ENCODE data around the gene CDKN2B-AS1. TPM values are rescaled to one million over a fixed set of nuclear protein-coding genes. Genes with fewer than 3 reads are reported as not detected.

The CDKN2B-AS1 gene
- total and polyA plus RNA-seq, 8 donors: 0.24 to 0.92 (median 0.55) TPM; not detected in 3

- Histone ChIP-seq H3K9me3 (no peaks in the 10 kb centered on the region), H3K4me1 (peaks cover 10 to 14% (median 14%) of the 10 kb centered on the region in 3 donors), H3K27me3 (no peaks in the 10 kb centered on the region), H3K36me3 (no peaks in the 10 kb centered on the region), H3K4me3 (no peak overlapping the region), H3K27ac (no peak overlapping the region)
- FAIRE-seq: no peak
- ATAC-seq: no peak
- no peak for TF ChIP-seq CTCF (IDR thresholded peaks at IDR 0.05)
- no peak for DNase-seq
- intact Hi-C loops (cut with DNase I): no loop called here
Observed at GRCh38 chr9:22045423-22045822, 50.8 kb downstream of the CDKN2B-AS1 start.

- ATAC-seq: no peak
- Histone ChIP-seq H3K9me3 (no peaks in the 10 kb centered on the region), H3K36me3 (no peaks in the 10 kb centered on the region), H3K4me1 (peaks cover 7 to 10% (median 9%) of the 10 kb centered on the region in 3 donors), H3K27me3 (no peaks in the 10 kb centered on the region), H3K27ac (no peak overlapping the region), H3K4me3 (no peak overlapping the region)
- intact Hi-C loops (cut with DNase I): no loop called here
- no peak for TF ChIP-seq CTCF (IDR thresholded peaks at IDR 0.05)
- DNase-seq: no peak
- FAIRE-seq: no peak
- WGBS, 2 donors: 88 to 89% methylated on average over 1 of the region's 1 CpG
Observed at GRCh38 chr9:22046243-22046885, 51.8 kb downstream of the CDKN2B-AS1 start.

DNA sequence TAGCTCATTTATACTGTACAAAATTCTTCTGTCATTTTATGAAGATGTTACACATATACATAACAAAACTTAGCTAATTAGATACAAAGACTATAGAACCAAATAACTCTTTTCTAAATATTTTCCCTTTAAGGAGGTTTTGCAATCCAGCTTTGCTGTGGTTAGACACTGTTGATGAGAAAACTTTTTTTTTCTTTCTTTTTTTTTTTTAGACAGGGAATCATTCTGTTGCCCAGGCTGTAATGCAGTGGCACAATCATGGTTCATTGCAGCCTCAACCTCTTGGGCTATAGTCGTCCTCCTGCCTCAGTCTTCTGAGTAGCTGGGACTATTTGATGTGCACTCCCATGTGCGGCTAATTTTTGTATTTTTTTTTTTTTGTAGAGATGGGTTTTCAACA lies 53.0 kb downstream of the CDKN2B-AS1 start:
- WGBS, 2 donors: 78 to 86% methylated on average over 2 of the region's 2 CpGs
- DNase-seq: no peak
- Histone ChIP-seq H3K4me1 (no peaks in the 10 kb centered on the region), H3K27me3 (no peaks in the 10 kb centered on the region), H3K27ac (no peak overlapping the region), H3K9me3 (no peaks in the 10 kb centered on the region), H3K4me3 (no peak overlapping the region), H3K36me3 (no peaks in the 10 kb centered on the region)
- TF ChIP-seq CTCF (IDR thresholded peaks at IDR 0.05): no peak
- intact Hi-C loops (cut with DNase I): no loop called here
- ATAC-seq: no peak
- no peak for FAIRE-seq

DNA sequence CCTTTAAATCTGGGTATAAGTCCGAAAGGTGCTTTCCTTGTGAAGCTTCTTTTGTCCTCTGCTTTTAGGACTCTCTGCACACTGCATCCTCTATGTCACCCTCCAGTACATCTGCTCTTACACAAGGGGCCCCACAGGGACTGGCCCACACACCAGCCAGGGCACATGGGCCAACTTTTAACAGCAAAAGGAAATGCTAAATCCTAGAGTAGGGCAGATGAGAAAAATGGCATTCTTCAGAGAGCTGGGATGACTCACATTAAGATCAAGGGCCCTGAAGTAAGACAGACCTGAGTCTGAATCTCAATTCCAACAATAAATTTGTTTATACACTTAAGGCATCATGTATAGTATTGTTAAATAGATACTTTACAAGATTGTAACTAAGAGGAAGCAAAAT lies 54.8 kb downstream of the CDKN2B-AS1 start:
- Histone ChIP-seq H3K9me3 (no peaks in the 10 kb centered on the region), H3K27me3 (no peaks in the 10 kb centered on the region), H3K36me3 (no peaks in the 10 kb centered on the region), H3K27ac (no peak overlapping the region), H3K4me1 (no peaks in the 10 kb centered on the region), H3K4me3 (no peak overlapping the region)
- FAIRE-seq: no peak
- no peak for DNase-seq
- no peak for TF ChIP-seq CTCF (IDR thresholded peaks at IDR 0.05)
- WGBS, 2 donors: 89 to 91% methylated on average over 1 of the region's 1 CpG
- intact Hi-C loops (cut with DNase I): no loop called here
- no peak for ATAC-seq

GRCh38 chr9:22050924-22051323 lies 56.3 kb downstream of the CDKN2B-AS1 start:
- no peak for ATAC-seq
- H3K9me3 ChIP-seq: no peaks in the 10 kb centered on the region
- FAIRE-seq: no peak
- no peak for TF ChIP-seq CTCF (IDR thresholded peaks at IDR 0.05)
- no peaks in the 10 kb centered on the region for H3K36me3 ChIP-seq
- intact Hi-C loops (cut with DNase I): no loop called here
- no peak overlapping the region for H3K27ac ChIP-seq
- H3K27me3 ChIP-seq: no peaks in the 10 kb centered on the region
- no peaks in the 10 kb centered on the region for H3K4me1 ChIP-seq
- no peak overlapping the region for H3K4me3 ChIP-seq
- 70 to 72% methylated on average over 4 of the region's 4 CpGs for WGBS, 2 donors
- DNase-seq: no peak
